Occipital lobe (tissue), 2 donors: Measurements from ENCODE around the gene P2RX1. TPM values are rescaled to one million over a fixed set of nuclear protein-coding genes. Genes with fewer than 3 reads are reported as not detected.
A peak's percentile ranks its signal among the peaks of the same experiment; 100 is the strongest.

Experiments
- DNase-seq: peaks from one replicate; lab custom pipeline; 2025; lab: John Stamatoyannopoulos, UW
- total RNA-seq: library from RNA; depleted of rRNA; stranded (reverse); fragments of >200 nt; gene quantifications from one replicate; pipeline ENCODE4 v1.2.3, GENCODE V29; 2014

The P2RX1 gene
- total RNA-seq, 1 donor from 2014 or later, result not detected

GRCh38 chr17:3889325-3890012, 26.8 kb downstream of the P2RX1 start:
- DNase-seq, result no peak

- peak; percentile 65 for DNase-seq
These were observed 27.7 kb downstream of the P2RX1 start for GRCh38 chr17:3888343-3889171.

- DNase-seq, result no peak
These were observed 28.5 kb downstream of the P2RX1 start for GRCh38 chr17:3887804-3888203.

- no peak for DNase-seq
These were observed 28.9 kb downstream of the P2RX1 start for GRCh38 chr17:3887394-3887793.

- DNase-seq, result no peak
These were observed 29.5 kb downstream of the P2RX1 start for GRCh38 chr17:3886776-3887175.

GRCh38 chr17:3885970-3886369, 30.3 kb downstream of the P2RX1 start:
- DNase-seq, result no peak

- DNase-seq, result no peak
These were observed 31.0 kb downstream of the P2RX1 start for GRCh38 chr17:3885271-3885670.

GRCh38 chr17:3884188-3884587, 32.1 kb downstream of the P2RX1 start:
- DNase-seq, result no peak

- DNase-seq, result no peak
These were observed 34.0 kb downstream of the P2RX1 start for GRCh38 chr17:3882276-3882675.

- DNase-seq, result no peak
These were observed 35.3 kb downstream of the P2RX1 start for GRCh38 chr17:3880983-3881382.

GRCh38 chr17:3879591-3880417, 36.5 kb downstream of the P2RX1 start:
- no peak for DNase-seq

- DNase-seq, result peak; percentile 25
These were observed 37.1 kb downstream of the P2RX1 start for GRCh38 chr17:3879186-3879585.

- no peak for DNase-seq
These were observed 39.0 kb downstream of the P2RX1 start for GRCh38 chr17:3877220-3877619.

GRCh38 chr17:3875317-3875716, 40.9 kb downstream of the P2RX1 start:
- DNase-seq, result no peak

- no peak for DNase-seq
These were observed 42.4 kb downstream of the P2RX1 start for GRCh38 chr17:3873862-3874261.

GRCh38 chr17:3870871-3871306, 45.4 kb downstream of the P2RX1 start:
- no peak for DNase-seq

GRCh38 chr17:3867606-3868005, 48.7 kb downstream of the P2RX1 start:
- no peak for DNase-seq

GRCh38 chr17:3867106-3867505, 49.2 kb downstream of the P2RX1 start:
- no peak for DNase-seq

GRCh38 chr17:3866276-3866675, 50.0 kb downstream of the P2RX1 start:
- DNase-seq, result peak; percentile 73

GRCh38 chr17:3865176-3865575, 51.1 kb downstream of the P2RX1 start:
- DNase-seq, result no peak

GRCh38 chr17:3864534-3864933, 51.7 kb downstream of the P2RX1 start:
- no peak for DNase-seq
